H9 (cell line): ENCODE results near the gene KCNS3. TPM values are rescaled to one million over a fixed set of nuclear protein-coding genes. Genes with fewer than 3 reads are reported as not detected.

Experiments used
- DNase-seq: peaks from one replicate; pipeline ENCODE4 v3.0.0-alpha.2; 2017
- H2AFZ ChIP-seq: one replicate; pipeline ENCODE4 v1.6.1; 2013; ENCODE audit warnings: mild to moderate bottlenecking, low read length, control low read depth, moderate library complexity
- H2AK5ac ChIP-seq: 2 replicates; pipeline ENCODE4 v1.6.1; 2013; ENCODE audit warnings: low read length, control low read depth, mixed read lengths; ENCODE audit not compliant: insufficient read length
- H2BK120ac ChIP-seq: one replicate; pipeline ENCODE4 v1.6.1; 2013; ENCODE audit warnings: low read depth, mild to moderate bottlenecking, low read length, control low read depth, inconsistent platforms; ENCODE audit not compliant: poor library complexity, severe bottlenecking
- H2BK12ac ChIP-seq: 2 replicates; pipeline ENCODE4 v1.6.1; 2013; ENCODE audit warnings: low read length, control low read depth, mixed read lengths, low read depth; ENCODE audit not compliant: insufficient read length
- H2BK15ac ChIP-seq: 2 replicates; pipeline ENCODE4 v1.6.1; 2013; ENCODE audit warnings: low read depth, low read length, control low read depth
- H2BK20ac ChIP-seq: one replicate; pipeline ENCODE4 v1.6.1; 2013; ENCODE audit warnings: low read depth, mild to moderate bottlenecking, low read length, control low read depth, inconsistent platforms; ENCODE audit not compliant: poor library complexity, severe bottlenecking
- H2BK5ac ChIP-seq: 2 replicates; pipeline ENCODE4 v1.6.1; 2013; ENCODE audit warnings: low read length, control low read depth, mixed read lengths; ENCODE audit not compliant: insufficient read length
- H3K14ac ChIP-seq: 2 replicates; pipeline ENCODE4 v1.6.1; 2013; ENCODE audit warnings: low read length, control low read depth; ENCODE audit not compliant: insufficient read depth
- H3K18ac ChIP-seq: 2 replicates; pipeline ENCODE4 v1.6.1; 2013; ENCODE audit warnings: low read depth, mild to moderate bottlenecking, mixed read lengths, low read length, control low read depth; ENCODE audit not compliant: insufficient read length
- H3K23ac ChIP-seq: 2 replicates; pipeline ENCODE4 v1.6.1; 2013; ENCODE audit warnings: low read length, control low read depth, mixed read lengths, low read depth; ENCODE audit not compliant: insufficient read length
- H3K23me2 ChIP-seq: 2 replicates; pipeline ENCODE4 v1.6.1; 2013; ENCODE audit warnings: low read depth, mild to moderate bottlenecking, mixed read lengths, low read length, control low read depth; ENCODE audit not compliant: insufficient read length, poor library complexity, severe bottlenecking
- H3K27ac ChIP-seq: 2 replicates; pipeline ENCODE4 v1.5.1; 2013; ENCODE audit warnings: low read length, control low read depth, mixed read lengths, low read depth; ENCODE audit not compliant: insufficient read length
- H3K27me3 ChIP-seq: 2 replicates; pipeline ENCODE4 v1.6.1; 2013; ENCODE audit warnings: low read length, control low read depth, inconsistent platforms; ENCODE audit not compliant: insufficient read depth
- H3K4ac ChIP-seq: 2 replicates; pipeline ENCODE4 v1.6.1; 2013; ENCODE audit warnings: low read depth, mild to moderate bottlenecking, control low read depth, inconsistent platforms, low read length, moderate library complexity
- H3K4me1 ChIP-seq: 2 replicates; pipeline ENCODE4 v1.6.1; 2013; ENCODE audit warnings: low read length, control low read depth, inconsistent platforms; ENCODE audit not compliant: insufficient read depth
- H3K4me2 ChIP-seq: 2 replicates; pipeline ENCODE4 v1.6.1; 2013; ENCODE audit warnings: low read length, control low read depth, mixed read lengths; ENCODE audit not compliant: insufficient read length, insufficient read depth
- H3K56ac ChIP-seq: 2 replicates; pipeline ENCODE4 v1.6.1; 2013; ENCODE audit warnings: low read depth, mild to moderate bottlenecking, mixed read lengths, low read length, control low read depth; ENCODE audit not compliant: insufficient read length
- H3K79me1 ChIP-seq: 2 replicates; pipeline ENCODE4 v1.6.1; 2013; ENCODE audit warnings: low read depth, mild to moderate bottlenecking, moderate library complexity, low read length, control low read depth, inconsistent platforms; ENCODE audit not compliant: insufficient read depth, poor library complexity, severe bottlenecking
- H3K79me2 ChIP-seq: 2 replicates; pipeline ENCODE4 v1.6.1; 2013; ENCODE audit warnings: low read length, control low read depth, inconsistent platforms; ENCODE audit not compliant: insufficient read depth
- H3K9ac ChIP-seq: 2 replicates; pipeline ENCODE4 v1.6.1; 2013; ENCODE audit warnings: low read length, control low read depth, mixed read lengths; ENCODE audit not compliant: insufficient read length; ENCODE audit errors: extremely low read depth
- H3K9me3 ChIP-seq: one replicate; pipeline ENCODE4 v1.6.1; 2013; ENCODE audit warnings: low read depth, low read length, inconsistent platforms; ENCODE audit not compliant: control insufficient read depth
- H3T11ph ChIP-seq: one replicate; pipeline ENCODE4 v1.6.1; 2013; ENCODE audit warnings: mild to moderate bottlenecking, low read length, control low read depth, inconsistent platforms
- H4K20me1 ChIP-seq: one replicate; pipeline ENCODE4 v1.6.1; 2013; ENCODE audit not compliant: control insufficient read depth, insufficient read length, insufficient read depth
- H4K5ac ChIP-seq: 2 replicates; pipeline ENCODE4 v1.6.1; 2013; ENCODE audit warnings: low read depth, mild to moderate bottlenecking, mixed read lengths, low read length, control low read depth; ENCODE audit not compliant: insufficient read length
- H4K8ac ChIP-seq: replicated peaks from 2 replicates; pipeline ENCODE4 v1.6.1; 2013; ENCODE audit warnings: low read length, control low read depth, mixed read lengths, low read depth; ENCODE audit not compliant: insufficient read length
- H4K91ac ChIP-seq: 2 replicates; pipeline ENCODE4 v1.6.1; 2013; ENCODE audit warnings: low read depth, mild to moderate bottlenecking, moderate library complexity, mixed read lengths, low read length, control low read depth; ENCODE audit not compliant: insufficient read length
- H3K27ac Mint-ChIP-seq, 3 experiments: 2 replicates in 2 of 3; 3 replicates in 1 of 3; pipeline ENCODE4 v1.8.0; 2020 to 2021; ENCODE audit warnings: mixed read lengths in 3 of 3, mild to moderate bottlenecking in 1 of 3, moderate library complexity in 1 of 3
- H3K27me3 Mint-ChIP-seq: 2 replicates; pipeline ENCODE4 v1.8.0; 2021; ENCODE audit warnings: low read depth, mild to moderate bottlenecking, moderate library complexity, mixed read lengths
- H3K36me3 Mint-ChIP-seq, 3 experiments: 2 replicates in 2 of 3; 3 replicates in 1 of 3; pipeline ENCODE4 v1.8.0; 2020 to 2021; ENCODE audit warnings: low read depth in 3 of 3, mixed read lengths in 3 of 3; ENCODE audit not compliant: insufficient read depth in 1 of 3
- H3K4me1 Mint-ChIP-seq, 2 experiments: 2 replicates each; pipeline ENCODE4 v1.8.0; 2020; ENCODE audit warnings: mixed read lengths in 2 of 2
- H3K4me3 Mint-ChIP-seq, 2 experiments: 2 replicates in 1 of 2; 3 replicates in 1 of 2; pipeline ENCODE4 v1.8.0; 2020 to 2021; ENCODE audit warnings: mild to moderate bottlenecking in 2 of 2, mixed read lengths in 2 of 2, moderate library complexity in 1 of 2
- H3K9me3 Mint-ChIP-seq, 2 experiments: 2 replicates in 1 of 2; 3 replicates in 1 of 2; pipeline ENCODE4 v1.8.0; 2020; ENCODE audit warnings: mild to moderate bottlenecking in 2 of 2, mixed read lengths in 2 of 2, moderate library complexity in 1 of 2
- WGBS: extraction: QIAGEN DNeasy Blood & Tissue Kit; methylation state at CpG from one replicate; pipeline ENCODE4 v1.1.7; 2013; ENCODE audit warnings: missing lambda C conversion rate, low lambda C conversion rate, mixed read lengths; ENCODE audit not compliant: insufficient read length; ENCODE audit errors: extremely low coverage; 5-methylcytosine and 5-hydroxymethylcytosine counted together
- total RNA-seq: library from RNA; stranded (reverse); gene quantifications from 2 replicates; pipeline ENCODE4 v1.2.1, GENCODE V29; 2021
- TF ChIP-seq, protein P1 (sequence below): fragments of 200-600 bp; sonication (generic); conservative IDR thresholded peaks from 3 replicates; pipeline ENCODE4 v1.8.0; 2021; ENCODE audit warnings: antibody characterized with exemption, mild to moderate bottlenecking

KCNS3 gene
- total RNA-seq, 1 experiment from 2014 or later = 8.0 TPM

DNA sequence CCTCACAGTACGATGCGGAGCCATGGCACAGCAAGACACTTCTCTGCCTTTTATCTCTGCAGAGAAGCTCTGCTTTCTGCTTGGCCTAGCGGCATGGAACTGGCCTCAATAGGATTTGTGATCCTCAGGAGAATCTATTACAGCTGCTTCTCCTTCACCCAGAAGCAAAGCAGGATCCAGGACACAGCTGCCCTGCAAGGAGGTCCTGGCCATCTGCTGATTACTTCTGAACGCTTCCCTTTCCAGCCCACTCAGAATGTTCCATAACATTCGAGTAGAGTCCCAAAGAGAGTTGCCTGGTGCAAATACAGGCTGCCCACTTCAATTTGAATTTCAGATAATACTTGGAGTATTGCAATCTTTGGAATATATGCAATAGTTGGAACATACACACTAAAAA, 29.2 kb upstream of the KCNS3 start:
- H3K56ac ChIP-seq = no peak overlapping the region
- no peak overlapping the region for H2BK5ac ChIP-seq
- no peak overlapping the region for H4K8ac ChIP-seq
- no peak overlapping the region for H3K27ac ChIP-seq
- no peak overlapping the region for H3K9ac ChIP-seq
- no peaks in the 10 kb centered on the region for H3K79me1 ChIP-seq
- no peaks in the 10 kb centered on the region for H3K23me2 ChIP-seq
- H3K18ac ChIP-seq = no peak overlapping the region
- TF ChIP-seq, protein P1, sequence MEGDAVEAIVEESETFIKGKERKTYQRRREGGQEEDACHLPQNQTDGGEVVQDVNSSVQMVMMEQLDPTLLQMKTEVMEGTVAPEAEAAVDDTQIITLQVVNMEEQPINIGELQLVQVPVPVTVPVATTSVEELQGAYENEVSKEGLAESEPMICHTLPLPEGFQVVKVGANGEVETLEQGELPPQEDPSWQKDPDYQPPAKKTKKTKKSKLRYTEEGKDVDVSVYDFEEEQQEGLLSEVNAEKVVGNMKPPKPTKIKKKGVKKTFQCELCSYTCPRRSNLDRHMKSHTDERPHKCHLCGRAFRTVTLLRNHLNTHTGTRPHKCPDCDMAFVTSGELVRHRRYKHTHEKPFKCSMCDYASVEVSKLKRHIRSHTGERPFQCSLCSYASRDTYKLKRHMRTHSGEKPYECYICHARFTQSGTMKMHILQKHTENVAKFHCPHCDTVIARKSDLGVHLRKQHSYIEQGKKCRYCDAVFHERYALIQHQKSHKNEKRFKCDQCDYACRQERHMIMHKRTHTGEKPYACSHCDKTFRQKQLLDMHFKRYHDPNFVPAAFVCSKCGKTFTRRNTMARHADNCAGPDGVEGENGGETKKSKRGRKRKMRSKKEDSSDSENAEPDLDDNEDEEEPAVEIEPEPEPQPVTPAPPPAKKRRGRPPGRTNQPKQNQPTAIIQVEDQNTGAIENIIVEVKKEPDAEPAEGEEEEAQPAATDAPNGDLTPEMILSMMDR = no peak
- H3K4ac ChIP-seq = no peak overlapping the region
- H2BK12ac ChIP-seq = no peak overlapping the region
- H4K20me1 ChIP-seq = no peaks in the 10 kb centered on the region
- H2BK15ac ChIP-seq = no peak overlapping the region
- H2BK120ac ChIP-seq = no peak overlapping the region
- H4K91ac ChIP-seq = no peak overlapping the region
- H3T11ph ChIP-seq = no peak overlapping the region
- no peaks in the 10 kb centered on the region for H3K4me1 ChIP-seq
- no peaks in the 10 kb centered on the region for H3K27me3 ChIP-seq
- Mint-ChIP-seq H3K36me3 (no peaks in the 10 kb centered on the region), H3K4me3 (no peak overlapping the region), H3K27me3 (no peaks in the 10 kb centered on the region; the same call in 1 of the 2 replicates), H3K4me1 (peaks cover 2 to 3% of the 10 kb centered on the region in 2 experiments; a peak in 2 of 4 replicates), H3K27ac (no peak overlapping the region), H3K9me3 (no peaks in the 10 kb centered on the region)
- WGBS = no CpG with 5 or more reads among the region's 5 CpGs
- H3K4me2 ChIP-seq = no peak overlapping the region
- no peak overlapping the region for H2AK5ac ChIP-seq
- H3K79me2 ChIP-seq = no peaks in the 10 kb centered on the region
- no peak overlapping the region for H3K14ac ChIP-seq
- H2BK20ac ChIP-seq = no peak overlapping the region
- no peak overlapping the region for H3K23ac ChIP-seq
- H3K9me3 ChIP-seq = no peaks in the 10 kb centered on the region
- no peak for DNase-seq
- no peak overlapping the region for H2AFZ ChIP-seq
- H4K5ac ChIP-seq = no peak overlapping the region
